Stimulated activated CD4-positive, alpha-beta T cell treated with anti-CD3 and anti-CD28 coated beads, TNF-alpha, amount 100 ng/mL, for 48 hours (primary cell): ENCODE data around the gene DUOX1.

Source experiments
- DNase-seq, 3 donors: peaks; one replicate each; pipeline ENCODE4 v3.0.0-alpha.2; 2020; ENCODE audit warnings: low read depth in 3 of 3

DUOX1 gene

GRCh38 chr15:45106002-45106790, 23.6 kb upstream of the DUOX1 start:
- DNase-seq, result no peak

- no peak for DNase-seq
These were observed 21.7 kb upstream of the DUOX1 start for GRCh38 chr15:45107941-45108630.

- DNase-seq, result no peak
These were observed 19.5 kb upstream of the DUOX1 start for GRCh38 chr15:45110256-45110820.

GRCh38 chr15:45111390-45112142, 18.2 kb upstream of the DUOX1 start:
- DNase-seq, result no peak

GRCh38 chr15:45112143-45112590, 17.6 kb upstream of the DUOX1 start:
- DNase-seq, result no peak

GRCh38 chr15:45112591-45113379, 17.0 kb upstream of the DUOX1 start:
- DNase-seq, result no peak

- no peak for DNase-seq
These were observed 16.3 kb upstream of the DUOX1 start for GRCh38 chr15:45113380-45113990.

- DNase-seq, result no peak
These were observed 15.6 kb upstream of the DUOX1 start, which contains the start of the genes DUOX2 and DUOXA2 for GRCh38 chr15:45114076-45114750. DUOX2 (minus strand) TSS chr15:45114172; CDS start chr15:45113411, 761 bp downstream. DUOXA2 (plus strand) TSS chr15:45114326; CDS start chr15:45114606, 280 bp downstream.

GRCh38 chr15:45114751-45115085, 15.1 kb upstream of the DUOX1 start:
- DNase-seq, result no peak

GRCh38 chr15:45115312-45115820, 14.4 kb upstream of the DUOX1 start:
- no peak for DNase-seq

- DNase-seq, result no peak
These were observed 13.8 kb upstream of the DUOX1 start for GRCh38 chr15:45116006-45116481.

GRCh38 chr15:45116482-45117307, 13.1 kb upstream of the DUOX1 start:
- DNase-seq, result no peak

- no peak for DNase-seq
These were observed 12.3 kb upstream of the DUOX1 start for GRCh38 chr15:45117308-45118130.

- peak; percentile 64 to 83 (median 79) for DNase-seq
These were observed 11.6 kb upstream of the DUOX1 start for GRCh38 chr15:45118131-45118588.

GRCh38 chr15:45118996-45119395, 10.8 kb upstream of the DUOX1 start:
- no peak for DNase-seq

- DNase-seq, result no peak
These were observed 9.5 kb upstream of the DUOX1 start for GRCh38 chr15:45120081-45120972.

- no peak for DNase-seq
These were observed 8.8 kb upstream of the DUOX1 start for GRCh38 chr15:45121020-45121419.
